Mesodermal cell (in vitro differentiated cells): Measurements from ENCODE around the gene RSRC1.
A peak's percentile ranks its signal among the peaks of the same experiment; 100 is the strongest.

Source experiments
- H3K27ac ChIP-seq: 2 replicates; pipeline ENCODE4 v1.7.0; 2013; ENCODE audit warnings: mild to moderate bottlenecking, low read depth, low read length, moderate library complexity; ENCODE audit not compliant: severe bottlenecking
- H3K36me3 ChIP-seq: 2 replicates; pipeline ENCODE4 v1.7.1; 2013; ENCODE audit warnings: mild to moderate bottlenecking, low read length, moderate library complexity; ENCODE audit not compliant: control insufficient read depth, insufficient read depth
- H3K4me1 ChIP-seq: one replicate; pipeline ENCODE4 v1.7.1; 2013; ENCODE audit warnings: mild to moderate bottlenecking, low read length; ENCODE audit not compliant: insufficient read depth, control insufficient read depth, poor library complexity, severe bottlenecking
- H3K4me3 ChIP-seq: 2 replicates; pipeline ENCODE4 v1.7.0; 2013; ENCODE audit warnings: low read length, control low read depth, mild to moderate bottlenecking; ENCODE audit not compliant: insufficient read depth, poor library complexity, severe bottlenecking; ENCODE audit errors: extremely low read depth
- H3K9me3 ChIP-seq: 2 replicates; pipeline ENCODE4 v1.7.1; 2013; ENCODE audit warnings: mild to moderate bottlenecking, low read length, moderate library complexity; ENCODE audit not compliant: control insufficient read depth
- WGBS, 2 experiments: methylation state at CpG; one replicate each; pipeline ENCODE4 v1.1.5; 2013; ENCODE audit warnings: missing lambda C conversion rate in 2 of 2; ENCODE audit not compliant: insufficient coverage in 2 of 2; 5-methylcytosine and 5-hydroxymethylcytosine counted together

Gene RSRC1

GRCh38 chr3:158463556-158463955 is 353.7 kb downstream of the RSRC1 start:
- Histone ChIP-seq H3K27ac (no peak overlapping the region), H3K4me1 (no peaks in the 10 kb centered on the region), H3K4me3 (no peak overlapping the region), H3K9me3 (no peaks in the 10 kb centered on the region), H3K36me3 (no peaks in the 10 kb centered on the region)
- WGBS, 2 experiments, result no CpG with 5 or more reads among the region's 3 CpGs

DNA sequence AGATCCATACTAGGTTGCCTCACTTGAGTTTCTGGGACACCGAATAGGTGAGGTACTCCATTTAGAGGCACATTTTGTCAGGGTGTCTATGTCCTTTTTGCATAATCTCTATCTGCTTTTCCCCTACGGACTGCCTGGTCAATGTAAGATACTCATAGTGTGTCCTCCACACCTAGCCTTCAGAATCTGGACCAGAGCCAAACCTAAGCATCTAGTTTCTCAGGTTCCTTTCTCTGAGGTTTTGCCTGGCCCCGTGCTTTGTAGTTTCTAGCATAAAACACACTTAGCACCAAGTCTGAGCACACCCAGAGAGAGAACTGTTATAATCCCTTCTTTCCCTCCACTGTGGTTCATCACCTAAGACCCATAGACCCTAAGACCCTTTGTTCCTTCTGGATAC is 355.2 kb downstream of the RSRC1 start:
- 83 to 93% methylated on average over 2 to 3 of the region's 3 CpGs for WGBS, 2 experiments
- Histone ChIP-seq H3K36me3 (no peaks in the 10 kb centered on the region), H3K27ac (no peak overlapping the region), H3K9me3 (no peaks in the 10 kb centered on the region), H3K4me1 (no peaks in the 10 kb centered on the region), H3K4me3 (no peak overlapping the region)

DNA sequence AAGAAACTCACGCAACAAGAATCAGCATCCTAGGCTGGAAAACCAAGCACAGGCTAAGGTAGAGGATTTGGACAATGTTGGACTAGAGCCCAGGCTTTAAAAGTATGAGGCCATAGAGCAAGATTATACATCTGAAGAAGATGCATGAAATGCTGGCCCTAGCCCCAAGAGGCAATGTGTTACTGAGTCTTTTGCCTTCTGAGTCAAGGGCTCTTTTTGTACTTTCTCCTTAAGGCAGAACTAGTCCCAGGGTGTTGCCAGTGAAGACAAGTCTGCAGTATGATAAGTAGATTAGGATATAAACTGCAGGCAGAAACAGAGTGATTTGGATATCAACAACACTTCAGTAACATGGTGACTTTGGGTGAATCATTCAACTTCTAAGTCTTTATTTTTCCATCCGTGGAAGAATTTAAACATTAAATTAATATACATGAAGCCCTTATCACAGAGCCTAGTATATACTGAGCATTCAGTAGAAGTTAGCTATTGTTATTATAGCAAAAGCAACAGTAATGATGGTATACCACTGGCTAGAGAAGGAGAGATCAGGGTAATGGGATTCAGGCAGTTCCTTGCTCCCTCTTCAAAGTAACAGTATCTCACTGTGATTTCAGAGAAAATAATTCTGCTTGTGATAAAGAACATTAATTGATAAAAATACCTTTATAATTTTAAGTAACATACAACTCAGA is 361.2 kb downstream of the RSRC1 start:
- Histone ChIP-seq H3K9me3 (no peaks in the 10 kb centered on the region), H3K4me3 (no peak overlapping the region), H3K4me1 (no peaks in the 10 kb centered on the region), H3K36me3 (no peaks in the 10 kb centered on the region), H3K27ac (no peak overlapping the region)
- WGBS, 2 experiments, result 100% methylated on average over 1 of the region's 2 CpGs

- no peak overlapping the region for H3K4me3 ChIP-seq
- 100% methylated on average over 1 of the region's 3 CpGs; no CpG with 5 or more reads in 1 of the 2 experiments for WGBS, 2 experiments
- no peak overlapping the region for H3K27ac ChIP-seq
- no peaks in the 10 kb centered on the region for H3K36me3 ChIP-seq
- H3K9me3 ChIP-seq, result no peaks in the 10 kb centered on the region
- H3K4me1 ChIP-seq, result no peaks in the 10 kb centered on the region
These were observed 361.9 kb downstream of the RSRC1 start for GRCh38 chr3:158471639-158472294.

- no peak overlapping the region for H3K27ac ChIP-seq
- no peaks in the 10 kb centered on the region for H3K4me1 ChIP-seq
- no peaks in the 10 kb centered on the region for H3K36me3 ChIP-seq
- no peak overlapping the region for H3K4me3 ChIP-seq
- WGBS, 2 experiments, result no CpG with 5 or more reads among the region's 2 CpGs
- no peaks in the 10 kb centered on the region for H3K9me3 ChIP-seq
These were observed 369.2 kb downstream of the RSRC1 start for GRCh38 chr3:158479051-158479450.

- H3K36me3 ChIP-seq, result no peaks in the 10 kb centered on the region
- H3K9me3 ChIP-seq, result no peaks in the 10 kb centered on the region
- H3K27ac ChIP-seq, result no peak overlapping the region
- H3K4me3 ChIP-seq, result no peak overlapping the region
- 89 to 93% methylated on average over 4 to 6 of the region's 7 CpGs for WGBS, 2 experiments
- no peaks in the 10 kb centered on the region for H3K4me1 ChIP-seq
These were observed 373.9 kb downstream of the RSRC1 start for GRCh38 chr3:158483701-158484235.

- H3K4me3 ChIP-seq, result no peak overlapping the region
- no peaks in the 10 kb centered on the region for H3K4me1 ChIP-seq
- no peaks in the 10 kb centered on the region for H3K9me3 ChIP-seq
- no peaks in the 10 kb centered on the region for H3K36me3 ChIP-seq
- no peak overlapping the region for H3K27ac ChIP-seq
These were observed 376.3 kb downstream of the RSRC1 start for GRCh38 chr3:158486200-158486599.

- Histone ChIP-seq H3K36me3 (no peaks in the 10 kb centered on the region), H3K9me3 (no peaks in the 10 kb centered on the region), H3K27ac (no peak overlapping the region), H3K4me3 (no peak overlapping the region), H3K4me1 (no peaks in the 10 kb centered on the region)
- WGBS, 2 experiments, result no CpG with 5 or more reads among the region's 2 CpGs
These were observed 378.8 kb downstream of the RSRC1 start for GRCh38 chr3:158488670-158489069.

GRCh38 chr3:158489181-158489580 is 379.3 kb downstream of the RSRC1 start:
- Histone ChIP-seq H3K36me3 (no peaks in the 10 kb centered on the region), H3K27ac (no peak overlapping the region), H3K4me1 (no peaks in the 10 kb centered on the region), H3K4me3 (no peak overlapping the region), H3K9me3 (no peaks in the 10 kb centered on the region)

DNA sequence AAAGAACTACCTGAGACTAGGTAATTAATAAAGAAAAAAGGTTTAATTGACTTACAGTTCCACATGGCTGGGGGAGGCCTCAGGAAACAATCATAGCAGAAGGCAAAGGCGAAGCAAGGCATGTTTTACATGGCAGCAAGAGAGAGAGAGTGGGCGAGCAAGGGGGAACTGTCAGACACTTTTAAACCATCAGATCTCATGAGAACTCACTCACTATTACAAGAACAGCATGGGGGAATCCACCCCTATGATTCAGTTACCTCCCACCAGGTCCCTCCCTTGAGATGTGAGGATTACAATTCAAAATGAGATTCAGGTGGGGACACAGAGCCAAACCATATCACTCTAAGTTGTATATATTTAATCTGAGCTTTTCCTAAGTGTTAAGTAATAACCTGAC is 382.1 kb downstream of the RSRC1 start:
- whole genome bisulfite sequencing, 2 experiments, result 100% methylated on average over 1 of the region's 2 CpGs; no CpG with 5 or more reads in 1 of the 2 experiments

DNA sequence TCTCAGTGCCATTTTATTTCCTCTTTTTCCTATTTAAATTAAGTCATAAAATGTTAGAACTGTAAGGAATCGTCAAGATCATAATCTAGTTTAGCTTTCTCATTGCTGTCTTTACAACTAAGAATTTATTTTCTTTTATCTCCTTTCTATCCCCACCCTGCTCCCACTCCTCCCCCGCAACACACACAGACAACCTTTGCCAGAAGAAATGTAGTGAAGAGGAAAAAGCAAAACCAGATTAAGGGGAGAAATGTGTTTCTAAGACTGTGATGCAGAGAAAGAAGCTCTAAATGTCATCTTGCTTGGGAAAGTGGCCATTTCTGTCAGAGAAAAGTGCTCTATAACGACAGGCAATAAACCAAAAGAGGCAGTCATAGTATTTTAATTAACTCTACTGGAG is 382.8 kb downstream of the RSRC1 start:
- 100% methylated on average over 1 of the region's 3 CpGs; no CpG with 5 or more reads in 1 of the 2 experiments for WGBS, 2 experiments
- H3K36me3 ChIP-seq, result no peaks in the 10 kb centered on the region
- no peak overlapping the region for H3K4me3 ChIP-seq
- no peaks in the 10 kb centered on the region for H3K4me1 ChIP-seq
- H3K9me3 ChIP-seq, result no peaks in the 10 kb centered on the region
- peak overlapping the region; percentile 0 for H3K27ac ChIP-seq

More for the DNA sequence above, 382.1 kb downstream of the RSRC1 start:
- H3K27ac ChIP-seq, result no peak overlapping the region
- no peak overlapping the region for H3K4me3 ChIP-seq
- H3K4me1 ChIP-seq, result no peaks in the 10 kb centered on the region
- no peaks in the 10 kb centered on the region for H3K36me3 ChIP-seq
- no peaks in the 10 kb centered on the region for H3K9me3 ChIP-seq
